ENCODE data around the gene TNIK. TPM values are rescaled to one million over a fixed set of nuclear protein-coding genes. Genes with fewer than 3 reads are reported as not detected.

The TNIK gene
- polyA plus RNA-seq, 3 donors, result 18.0 to 22.5 (median 18.9) TPM

DNA sequence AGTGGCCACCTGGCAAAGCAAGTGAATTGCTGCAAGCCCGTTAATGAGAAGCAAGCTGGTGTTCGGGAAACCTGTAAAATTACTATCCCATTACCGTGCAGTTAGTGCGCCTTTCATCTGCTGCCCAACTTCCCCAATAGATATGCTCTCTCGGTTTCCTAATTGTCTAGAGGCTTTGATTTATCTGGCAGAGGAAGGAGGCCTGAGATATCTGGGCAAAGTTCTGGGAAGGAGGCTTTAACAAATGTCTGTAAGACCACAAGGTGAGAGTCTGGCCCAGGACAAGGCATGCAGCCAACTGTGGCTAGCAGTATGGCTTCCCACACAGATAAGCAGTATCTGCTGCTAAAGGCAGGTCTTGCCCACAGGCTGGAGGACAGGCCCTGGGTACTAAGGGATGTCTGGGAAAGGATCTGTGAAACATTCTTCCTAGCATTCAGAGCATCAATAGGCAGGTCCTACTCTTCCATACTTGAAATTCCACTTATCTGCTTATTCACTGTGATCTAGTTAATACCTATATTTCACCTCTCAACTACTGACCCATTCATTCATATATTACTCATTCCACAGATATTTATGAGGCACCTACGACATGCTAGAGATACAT, 303.7 kb downstream of the TNIK start:
- DNase-seq (ENCODE audit: extremely low read depth in 1 of 11, low read depth in 9 of 11, low spot score in 4 of 11), result no peak

DNA sequence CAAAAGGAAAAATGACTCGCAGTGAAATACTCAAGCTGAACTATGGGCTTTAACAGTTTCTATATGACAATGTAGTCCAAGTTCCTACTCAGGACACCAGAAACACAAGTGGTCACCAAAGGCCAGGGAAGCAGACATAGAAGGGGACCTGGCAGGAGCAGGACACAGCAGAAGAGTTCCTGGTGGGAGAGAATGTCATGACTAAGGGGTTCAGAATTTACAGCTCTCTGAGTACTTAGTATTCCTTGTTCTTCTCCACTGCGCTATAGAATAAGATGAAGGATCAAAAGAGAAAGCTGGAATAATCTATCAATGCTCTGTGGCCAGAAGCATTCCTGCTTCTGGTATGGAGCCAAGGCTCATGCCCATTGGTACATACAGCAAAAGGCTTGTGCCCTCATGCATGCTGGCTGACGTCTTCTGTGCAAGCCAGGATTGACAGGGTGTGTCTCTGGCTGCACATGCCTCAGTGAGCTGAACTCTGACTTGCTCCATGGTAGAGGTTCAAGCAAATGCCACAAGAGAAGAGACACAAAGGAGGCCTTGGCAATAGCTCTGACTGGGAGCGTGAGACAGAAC, 305.0 kb downstream of the TNIK start:
- no peak for DNase-seq (ENCODE audit: extremely low read depth in 1 of 11, low read depth in 9 of 11, low spot score in 4 of 11)

DNA sequence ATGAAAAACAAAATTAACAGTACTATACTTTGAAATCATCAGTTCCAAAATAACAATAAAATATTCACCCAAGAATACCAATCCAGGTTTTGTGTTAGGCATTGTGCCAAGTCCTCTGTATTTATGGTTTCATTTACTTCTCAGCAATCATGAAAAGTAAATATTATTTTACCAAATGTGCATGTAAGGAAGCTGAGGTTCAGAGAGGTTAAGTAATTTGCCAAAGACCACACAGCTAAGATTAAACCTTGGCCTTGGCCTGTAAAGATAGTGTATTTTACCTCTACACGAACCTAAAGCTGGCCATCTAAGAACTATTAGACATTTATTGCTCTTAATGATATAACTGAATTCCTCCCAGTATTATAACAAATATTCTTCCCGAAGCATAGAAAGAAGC, 309.3 kb downstream of the TNIK start:
- no peak for DNase-seq (ENCODE audit: extremely low read depth in 1 of 11, low read depth in 9 of 11, low spot score in 4 of 11)

DNA sequence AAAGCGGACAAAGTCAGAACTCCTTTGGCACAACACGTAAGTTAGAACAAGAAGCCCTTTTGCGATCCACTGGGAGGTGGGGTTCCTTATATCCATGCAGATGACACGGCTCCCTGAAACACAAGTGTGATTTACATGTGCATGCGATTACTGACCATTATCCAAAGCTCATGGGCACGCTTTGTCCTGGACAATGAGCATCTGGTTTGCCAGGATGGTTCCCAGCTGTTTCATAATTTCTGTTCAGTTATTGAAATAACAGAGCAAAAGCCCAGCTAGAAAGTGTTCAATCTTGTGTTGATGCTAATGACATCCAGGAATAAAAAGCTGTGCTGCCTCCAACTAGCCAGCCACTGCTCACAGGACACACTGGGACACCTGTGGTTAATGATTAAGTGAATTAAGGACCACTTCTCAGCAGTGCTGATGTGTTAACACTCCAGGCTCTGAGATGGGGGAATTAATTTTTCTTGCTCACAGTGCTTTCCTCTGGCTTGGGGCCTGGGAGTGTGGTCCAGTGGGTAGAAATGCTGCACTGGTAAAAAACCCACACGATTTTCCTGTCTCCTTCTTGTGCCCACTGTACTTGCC, 310.6 kb downstream of the TNIK start:
- no peak for DNase-seq (ENCODE audit: extremely low read depth in 1 of 11, low read depth in 9 of 11, low spot score in 4 of 11)

DNA sequence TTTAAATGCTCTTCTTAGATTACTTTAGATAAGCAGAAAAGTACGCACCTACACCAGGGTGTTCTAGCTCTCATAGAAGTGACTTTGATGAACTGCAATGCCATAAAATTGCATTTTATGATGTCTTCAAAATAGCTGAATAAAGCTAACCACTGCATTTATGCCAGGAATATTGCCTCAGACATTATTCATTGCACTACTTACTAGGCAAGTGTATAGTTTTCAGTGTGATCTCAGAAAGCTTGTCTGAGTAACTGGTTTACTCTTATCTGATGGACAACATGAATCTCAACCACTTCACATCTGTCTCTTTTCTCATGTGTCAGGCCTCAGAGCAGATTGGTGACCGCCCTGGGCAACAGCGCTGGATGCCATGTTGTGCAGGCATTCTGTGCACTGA, 314.4 kb downstream of the TNIK start:
- DNase-seq (ENCODE audit: extremely low read depth in 1 of 11, low read depth in 9 of 11, low spot score in 4 of 11), result no peak

DNA sequence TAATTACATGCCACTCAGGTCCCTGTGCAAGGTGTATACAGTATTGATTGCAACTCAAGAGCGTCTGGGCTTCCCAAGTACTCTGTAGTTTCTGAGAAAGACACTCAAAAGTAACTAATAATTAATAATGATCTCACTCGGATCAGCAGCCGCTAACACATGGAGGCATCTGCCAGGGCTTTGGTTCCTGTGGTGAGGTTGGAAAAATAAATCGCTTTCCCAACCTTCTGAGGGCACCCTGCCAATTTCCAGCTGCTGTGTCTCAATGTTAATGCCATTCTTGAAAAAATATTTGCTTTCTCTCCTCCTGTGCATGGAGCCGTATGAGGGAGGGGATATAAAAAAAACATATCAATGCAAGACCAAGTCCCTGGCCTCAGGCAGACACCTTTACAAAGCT, 317.2 kb downstream of the TNIK start:
- DNase-seq (ENCODE audit: extremely low read depth in 1 of 11, low read depth in 9 of 11, low spot score in 4 of 11), result no peak

DNA sequence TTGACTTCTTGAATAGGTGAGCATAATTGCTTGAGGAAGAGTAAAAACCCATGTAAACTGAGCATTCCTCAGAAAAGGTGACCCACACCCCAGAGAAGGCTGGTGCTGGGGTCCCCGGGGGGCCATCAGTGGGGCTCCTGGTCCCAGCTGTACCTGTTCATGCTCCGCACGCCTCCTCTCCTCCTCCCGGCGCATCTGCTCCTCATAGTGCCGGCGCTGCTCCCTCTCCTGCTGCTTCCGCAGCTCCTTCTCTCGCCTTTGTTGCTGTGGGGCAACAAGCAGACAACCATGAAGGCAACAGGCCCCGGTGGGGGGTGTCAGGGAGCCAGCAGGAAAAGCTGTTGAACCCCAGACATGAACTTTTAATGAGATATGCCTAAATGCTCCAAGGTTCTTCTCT, 320.0 kb downstream of the TNIK start:
- no peak for DNase-seq (ENCODE audit: extremely low read depth in 1 of 11, low read depth in 9 of 11, low spot score in 4 of 11)

DNA sequence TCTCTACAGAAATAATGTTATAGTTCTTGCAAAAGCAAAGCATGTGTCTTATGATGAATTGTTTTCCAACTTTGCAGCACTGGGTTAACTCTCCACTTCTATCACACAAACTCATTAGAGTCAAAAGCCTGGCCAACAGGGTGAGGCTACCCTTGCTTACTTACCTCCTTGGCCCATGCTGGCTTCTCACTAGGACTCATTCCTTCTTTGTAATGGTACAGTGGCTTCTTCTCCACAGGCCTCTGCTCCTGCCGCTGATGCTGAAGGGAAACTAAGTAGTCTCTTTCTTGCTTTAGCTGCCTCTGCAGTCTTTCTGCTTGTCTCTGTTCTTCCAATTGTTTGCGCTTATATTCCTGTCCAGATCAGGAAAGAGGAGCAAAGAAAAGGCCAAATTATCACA, 322.2 kb downstream of the TNIK start:
- no peak for DNase-seq (ENCODE audit: extremely low read depth in 1 of 11, low read depth in 9 of 11, low spot score in 4 of 11)

DNA sequence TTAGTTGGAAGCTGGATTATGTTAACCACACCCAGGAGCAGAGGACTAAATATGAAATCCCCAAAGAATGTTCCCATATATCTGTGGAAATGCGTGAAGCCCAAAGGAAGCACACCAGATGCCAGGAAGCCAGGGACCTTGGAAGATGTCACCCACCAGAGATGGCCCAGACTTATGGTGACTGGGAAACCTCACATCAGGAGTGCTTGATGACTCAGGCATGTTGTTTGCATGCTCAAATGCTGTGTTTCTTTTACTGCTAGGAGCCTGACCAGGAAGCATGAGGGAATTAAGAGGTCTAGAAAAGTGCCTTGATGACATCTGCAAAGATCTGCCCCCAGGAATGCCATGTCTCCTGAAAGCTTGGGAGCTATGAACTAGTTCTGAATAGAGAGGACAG, 324.7 kb downstream of the TNIK start:
- DNase-seq (ENCODE audit: extremely low read depth in 1 of 11, low read depth in 9 of 11, low spot score in 4 of 11), result no peak

DNA sequence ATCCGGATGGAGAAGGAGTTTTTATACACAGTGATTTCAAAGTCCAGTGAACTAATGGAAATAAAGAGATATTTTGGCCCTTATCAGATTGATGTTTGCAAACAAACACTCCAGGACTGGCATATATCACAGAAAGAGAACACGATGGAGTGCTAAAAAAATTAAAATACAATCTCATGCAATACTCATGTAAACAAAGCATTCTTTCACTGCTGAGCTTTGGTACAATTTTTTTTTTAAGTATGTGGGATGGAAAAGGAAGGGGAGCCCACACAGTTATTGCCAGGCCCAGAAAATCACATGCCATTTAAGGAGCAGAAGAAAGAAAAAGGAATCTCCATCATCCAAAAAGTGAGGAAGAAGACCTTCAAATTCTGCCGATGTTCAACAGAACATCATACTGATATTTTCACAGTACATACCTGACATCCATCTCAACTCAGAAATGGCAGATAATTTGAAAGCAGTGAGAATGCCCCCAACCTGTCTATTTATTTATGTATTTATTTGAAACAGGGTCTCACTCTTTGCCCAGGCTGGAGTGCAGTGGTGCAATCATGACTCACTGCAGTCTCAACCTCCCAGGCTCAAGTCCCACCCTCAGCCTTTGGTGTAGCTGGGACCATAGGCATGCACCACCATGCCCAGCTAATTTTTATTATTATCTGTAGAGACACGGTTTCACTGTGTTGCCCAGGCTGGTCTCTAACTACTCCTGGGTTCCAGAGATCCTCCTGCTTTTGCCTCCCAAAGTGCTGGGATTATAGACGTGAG, 326.2 kb downstream of the TNIK start:
- no peak for DNase-seq (ENCODE audit: extremely low read depth in 1 of 11, low read depth in 9 of 11, low spot score in 4 of 11)

DNA sequence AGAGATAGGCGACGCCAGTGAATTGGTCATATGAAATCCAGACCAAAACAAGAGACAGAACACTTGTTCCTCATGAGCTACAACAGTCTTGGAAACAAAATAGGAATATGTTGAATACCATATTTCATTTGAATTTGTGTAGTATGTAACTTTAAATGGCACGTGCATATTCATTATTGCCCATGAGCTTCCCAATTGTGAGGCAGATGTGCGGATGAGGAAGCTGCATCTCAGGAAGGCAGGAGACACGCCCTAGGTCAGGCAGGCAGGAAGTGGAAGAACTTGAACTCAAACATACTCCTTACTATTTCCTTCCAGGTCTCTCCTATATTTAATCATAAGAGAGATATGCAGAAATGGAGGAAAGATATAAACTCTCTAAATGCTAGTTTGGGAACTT, 326.9 kb downstream of the TNIK start:
- DNase-seq (ENCODE audit: extremely low read depth in 1 of 11, low read depth in 9 of 11, low spot score in 4 of 11), result no peak

DNA sequence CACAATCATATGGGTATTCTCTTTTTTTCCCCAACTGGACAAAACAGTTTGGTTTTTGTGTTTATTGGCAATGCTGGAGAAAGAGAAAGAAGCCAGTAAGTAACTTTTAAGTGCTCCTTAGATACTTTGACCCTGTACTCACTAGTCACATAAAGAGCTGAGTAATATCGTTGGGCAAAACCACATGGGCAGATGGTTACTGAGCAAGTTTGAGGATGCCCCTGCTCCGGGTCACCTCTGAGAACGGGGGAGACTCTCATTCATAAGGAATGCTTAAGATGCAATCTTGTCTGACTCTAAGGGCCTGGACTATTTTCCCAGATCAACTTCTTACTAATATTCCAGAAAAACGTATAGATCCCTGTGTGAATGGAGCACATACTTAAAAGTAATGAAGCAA, 327.3 kb downstream of the TNIK start:
- DNase-seq (ENCODE audit: extremely low read depth in 1 of 11, low read depth in 9 of 11, low spot score in 4 of 11), result no peak

DNA sequence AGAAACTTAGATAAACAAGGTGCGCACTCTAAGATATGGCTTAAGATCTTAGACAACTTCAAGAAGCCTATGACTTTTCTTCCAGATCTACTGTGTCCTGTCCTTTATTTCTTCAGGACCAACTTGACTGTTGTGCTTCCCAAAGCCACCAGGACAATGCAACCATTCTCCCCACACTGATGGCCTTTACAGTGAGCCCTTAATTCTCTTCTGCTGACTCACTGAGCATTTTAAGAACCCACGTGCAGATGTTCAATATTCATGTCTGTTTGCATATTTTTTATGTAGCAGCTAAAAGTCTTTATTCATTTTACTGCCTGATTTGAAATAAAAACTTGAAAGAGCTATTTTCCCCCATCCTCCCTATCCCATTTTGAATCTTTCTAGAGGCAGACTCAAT, 330.4 kb downstream of the TNIK start:
- DNase-seq (ENCODE audit: extremely low read depth in 1 of 11, low read depth in 9 of 11, low spot score in 4 of 11), result no peak

DNA sequence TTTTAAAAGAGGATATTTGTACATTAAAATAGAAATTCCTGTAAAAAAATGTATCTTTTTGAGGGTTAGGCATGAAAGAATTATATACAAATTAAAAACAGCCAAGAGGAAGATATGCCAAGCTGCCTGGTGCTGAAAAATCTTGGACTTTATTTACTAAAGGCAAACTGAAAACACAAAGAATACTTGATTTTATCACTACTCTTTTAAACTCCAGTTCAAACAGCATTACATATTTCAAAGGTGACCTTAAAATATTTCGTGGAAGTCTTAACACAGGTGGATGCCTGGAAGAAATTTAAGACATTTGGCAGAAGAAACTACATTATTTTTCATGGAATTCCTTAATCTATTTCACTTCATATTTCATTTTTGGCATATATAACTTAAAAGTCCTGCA, 332.6 kb downstream of the TNIK start:
- DNase-seq (ENCODE audit: extremely low read depth in 1 of 11, low read depth in 9 of 11, low spot score in 4 of 11), result no peak

DNA sequence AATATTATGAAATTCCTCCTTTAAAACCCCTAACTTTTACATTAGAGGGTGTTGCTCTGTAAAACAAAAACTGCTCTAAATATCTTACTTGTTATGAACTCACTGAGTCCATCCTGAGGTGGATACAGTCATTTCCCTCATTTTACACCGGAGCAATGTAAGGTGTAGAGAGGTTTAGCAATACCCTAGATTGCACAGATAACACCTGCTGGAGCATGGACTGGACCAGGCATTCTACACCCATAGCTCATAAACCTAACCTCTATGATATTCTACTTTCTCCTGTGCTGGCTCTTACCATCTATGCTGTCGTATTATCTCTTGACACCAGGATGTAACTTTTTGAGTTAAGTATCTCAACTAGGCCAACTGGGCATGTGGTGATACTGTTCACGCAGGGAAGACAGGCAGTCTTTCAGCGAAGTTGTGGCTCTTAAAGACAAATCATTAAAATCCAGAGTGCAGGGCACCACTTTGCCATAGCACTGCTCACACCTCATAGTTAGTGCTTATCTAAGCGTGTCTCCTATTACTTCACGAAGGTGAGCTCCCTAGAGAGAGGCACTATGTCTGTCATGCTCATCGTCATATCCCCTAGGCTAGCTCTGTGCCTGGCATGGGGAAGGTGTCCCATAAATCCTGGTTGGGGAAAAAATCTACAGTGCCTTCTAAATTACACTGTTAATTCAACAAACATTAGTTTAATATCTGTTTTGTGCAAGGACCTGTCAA, 333.6 kb downstream of the TNIK start:
- no peak for DNase-seq (ENCODE audit: extremely low read depth in 1 of 11, low read depth in 9 of 11, low spot score in 4 of 11)

DNA sequence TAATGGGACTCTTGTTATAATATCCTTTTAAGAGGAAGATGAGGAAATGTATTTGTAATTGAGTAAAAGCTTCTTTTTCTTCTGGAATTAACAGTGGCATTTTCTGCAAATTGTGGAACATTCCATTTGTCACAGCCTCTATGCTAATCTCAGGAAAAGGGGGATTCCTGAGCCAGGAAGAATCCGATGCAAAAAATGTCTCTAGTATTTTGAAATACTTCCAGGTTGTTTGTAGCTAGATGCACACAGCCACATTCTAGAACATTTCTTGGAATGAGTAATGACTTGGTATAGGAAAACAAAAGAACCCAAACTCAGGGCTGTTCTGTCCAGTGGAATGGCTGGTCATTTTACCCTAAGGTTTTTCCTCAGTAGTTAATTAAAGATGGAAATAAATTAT, 335.2 kb downstream of the TNIK start:
- no peak for DNase-seq (ENCODE audit: extremely low read depth in 1 of 11, low read depth in 9 of 11, low spot score in 4 of 11)

DNA sequence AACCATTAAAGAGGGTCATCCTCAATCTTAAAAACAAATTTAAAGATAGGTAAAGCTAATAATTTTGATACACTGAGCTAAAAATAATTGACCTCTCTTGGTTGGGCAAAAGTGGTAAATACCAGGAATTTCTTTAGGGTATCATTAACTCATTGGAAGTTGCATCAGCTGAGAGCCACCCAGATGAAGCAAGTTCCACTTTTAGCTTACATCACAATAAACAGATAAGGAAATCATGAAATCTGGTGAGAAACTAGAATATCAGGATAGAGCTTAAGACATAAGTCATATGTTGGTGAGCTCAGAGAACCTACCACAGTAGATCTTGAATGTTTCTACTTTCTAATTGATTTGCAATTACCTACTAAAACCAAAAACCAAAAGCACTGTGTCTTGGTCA, 336.3 kb downstream of the TNIK start:
- no peak for DNase-seq (ENCODE audit: extremely low read depth in 1 of 11, low read depth in 9 of 11, low spot score in 4 of 11)

DNA sequence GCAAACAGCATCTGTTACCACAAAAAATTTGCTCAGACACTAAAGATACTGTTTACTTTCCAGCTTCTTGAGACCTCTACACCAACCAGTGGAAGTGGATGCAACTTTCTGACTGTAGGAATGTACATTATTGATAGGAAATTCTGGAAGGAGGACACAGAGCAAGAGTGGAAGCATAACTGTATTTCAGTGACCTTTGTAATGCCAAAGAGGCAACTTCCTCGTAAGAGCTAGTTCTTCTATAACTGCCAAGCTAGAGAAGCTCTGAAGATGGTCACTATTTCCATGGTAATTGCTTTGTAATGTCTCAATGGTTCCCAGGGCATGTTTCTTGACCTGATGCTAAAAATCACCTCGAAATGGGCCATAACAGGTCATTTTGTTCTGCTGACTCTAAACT, 337.3 kb downstream of the TNIK start:
- DNase-seq (ENCODE audit: extremely low read depth in 1 of 11, low read depth in 9 of 11, low spot score in 4 of 11), result no peak

DNA sequence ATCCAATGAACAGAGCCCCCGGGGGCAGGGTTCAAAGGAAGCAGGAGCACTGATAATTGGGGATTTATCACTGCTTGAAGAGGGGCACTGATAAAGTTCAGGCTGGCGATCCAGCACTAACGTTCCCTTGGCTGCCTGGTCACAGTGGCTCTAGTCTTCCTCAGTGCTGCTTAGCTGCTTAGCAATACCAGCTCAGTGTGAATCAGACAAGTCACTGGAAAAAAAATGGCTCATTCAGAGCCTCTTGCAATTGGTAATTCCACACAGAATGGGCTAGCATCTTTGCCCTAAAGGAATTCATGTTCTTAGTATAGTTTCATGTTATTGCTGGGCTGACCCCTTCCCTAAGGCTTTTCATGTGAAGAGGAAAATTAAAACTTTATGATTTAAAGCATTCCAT, 338.0 kb downstream of the TNIK start:
- no peak for DNase-seq (ENCODE audit: extremely low read depth in 1 of 11, low read depth in 9 of 11, low spot score in 4 of 11)

DNA sequence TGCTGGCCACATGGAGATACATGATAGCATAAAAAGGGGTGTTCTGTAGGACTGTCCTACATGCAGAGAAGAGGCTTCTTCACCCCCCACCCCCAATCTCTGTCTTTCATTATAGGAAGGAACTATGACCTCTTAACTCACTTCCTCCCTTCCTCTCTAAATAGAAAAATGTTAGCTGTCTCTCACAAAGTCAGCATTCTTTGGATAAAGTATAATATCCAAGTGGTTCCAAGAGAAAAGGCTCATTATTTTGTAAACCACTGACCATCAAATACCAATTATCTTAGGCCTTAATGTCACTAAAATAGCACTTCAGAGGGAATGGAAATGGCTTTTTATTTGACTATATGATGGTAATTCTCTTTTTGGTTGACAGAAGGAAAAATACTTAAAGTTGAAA, 338.4 kb downstream of the TNIK start:
- DNase-seq (ENCODE audit: extremely low read depth in 1 of 11, low read depth in 9 of 11, low spot score in 4 of 11), result no peak
